OCI-LY7 (cell line): ENCODE measurements around the gene GPATCH8.

Source experiments
- CTCF ChIP-seq: fragments of 200-600 bp; sonication (generic); conservative IDR thresholded peaks from 2 replicates; pipeline ENCODE4 v1.5.1; 2014; ENCODE audit warnings: mild to moderate bottlenecking, antibody characterized with exemption, low read length, moderate library complexity, mixed read lengths
- EZH2phosphoT487 ChIP-seq: fragments of 200-600 bp; sonication (generic); IDR thresholded peaks from 2 replicates; pipeline ENCODE4 v1.6.1; 2018; ENCODE audit warnings: low read depth, borderline replicate concordance, mild to moderate bottlenecking, mixed run types, antibody characterized with exemption, low read length, moderate library complexity, mixed read lengths

- TF ChIP-seq CTCF (no peak), EZH2phosphoT487 (no peak)
These were observed 33.1 kb upstream of the GPATCH8 start for GRCh38 chr17:44536090-44536953.
